OCI-LY7 (cell line): ENCODE measurements around the gene UGCG. TPM values are rescaled to one million over a fixed set of nuclear protein-coding genes. Genes with fewer than 3 reads are reported as not detected.

Experiments used
- BruUV-seq: library from RNA; stranded (reverse); fragments of 400-500 nt; replicated peaks from 2 replicates; lab custom pipeline; 2021; lab: Mats Ljungman, UMichigan
- CTCF ChIA-PET: fragments of 300-600 bp; sonication (Branson Sonifier 250); formaldehyde crosslinking; loops from one replicate; lab custom pipeline; 2022; ENCODE audit warnings: antibody characterized with exemption; ENCODE audit not compliant: unreplicated experiment; lab: Charles Lee
- POLR2A ChIA-PET: fragments of 300-600 bp; sonication (Branson Sonifier 250); formaldehyde crosslinking; loops from one replicate; lab custom pipeline; 2022; ENCODE audit warnings: antibody characterized with exemption; lab: Charles Lee
- DNase-seq: peaks from one replicate; pipeline ENCODE4 v3.0.0-alpha.2; 2015; ENCODE audit warnings: low spot score
- H2AFZ ChIP-seq: fragments of 200-600 bp; sonication (generic), shearing (Covaris generic); 2 replicates; pipeline ENCODE4 v1.6.1; 2014; ENCODE audit warnings: mild to moderate bottlenecking, antibody characterized with exemption, low read length, moderate library complexity
- H3K27ac ChIP-seq: fragments of 200-600 bp; sonication (generic); 2 replicates; pipeline ENCODE4 v1.5.1; 2014; ENCODE audit warnings: mixed run types, low read depth, mild to moderate bottlenecking, moderate library complexity, low read length, inconsistent platforms; ENCODE audit not compliant: poor library complexity, severe bottlenecking
- H3K36me3 ChIP-seq: fragments of 200-600 bp; sonication (generic); 2 replicates; pipeline ENCODE4 v1.6.1; 2014; ENCODE audit warnings: mild to moderate bottlenecking, antibody characterized with exemption, low read length, moderate library complexity, mixed read lengths; ENCODE audit not compliant: insufficient read depth
- H3K4me1 ChIP-seq: fragments of 200-600 bp; sonication (generic); 2 replicates; pipeline ENCODE4 v1.5.1; 2014; ENCODE audit warnings: mild to moderate bottlenecking, low read length; ENCODE audit not compliant: insufficient read depth, poor library complexity, severe bottlenecking
- H3K4me2 ChIP-seq: fragments of 200-600 bp; sonication (generic); 2 replicates; pipeline ENCODE4 v1.6.1; 2014; ENCODE audit warnings: mild to moderate bottlenecking, low read length
- H3K4me3 ChIP-seq: fragments of 200-600 bp; sonication (generic); 2 replicates; pipeline ENCODE4 v1.5.1; 2014; ENCODE audit warnings: mild to moderate bottlenecking, low read depth, low read length; ENCODE audit not compliant: poor library complexity, severe bottlenecking
- H3K79me2 ChIP-seq: fragments of 200-600 bp; sonication (generic); 2 replicates; pipeline ENCODE4 v1.6.1; 2016; ENCODE audit warnings: low read depth, mild to moderate bottlenecking, low read length, moderate library complexity, mixed read lengths; ENCODE audit not compliant: insufficient read depth
- H3K9me2 ChIP-seq: fragments of 200-600 bp; sonication (generic); 2 replicates; pipeline ENCODE4 v1.6.1; 2016; ENCODE audit warnings: mild to moderate bottlenecking, low read length, mixed read lengths; ENCODE audit not compliant: insufficient read depth
- H3K9me3 ChIP-seq: fragments of 200-600 bp; sonication (generic); 2 replicates; pipeline ENCODE4 v1.6.1; 2014; ENCODE audit warnings: mild to moderate bottlenecking, mixed run types, low read length, mixed read lengths
- H4K20me1 ChIP-seq: fragments of 200-600 bp; sonication (generic); 2 replicates; pipeline ENCODE4 v1.6.1; 2014; ENCODE audit warnings: mild to moderate bottlenecking, antibody characterized with exemption, low read length, moderate library complexity, mixed read lengths; ENCODE audit not compliant: insufficient read depth
- EZH2phosphoT487 ChIP-seq: fragments of 200-600 bp; sonication (generic); IDR thresholded peaks from 2 replicates; pipeline ENCODE4 v1.6.1; 2018; ENCODE audit warnings: low read depth, borderline replicate concordance, mild to moderate bottlenecking, mixed run types, antibody characterized with exemption, low read length, moderate library complexity, mixed read lengths
- intact Hi-C: fragments of 100-400 bp; cut with micrococcal nuclease; formaldehyde crosslinking; loops from one replicate; pipeline ENCODE4 v1.10.0; 2022; ENCODE audit not compliant: unreplicated experiment
- total RNA-seq, 2 experiments: library from RNA; depleted of rRNA in 1 of 2; stranded (reverse); fragments of >200 nt in 1 of 2; shearing (Covaris generic) in 1 of 2; gene quantifications; 2 replicates each; pipeline ENCODE4 v1.2.3, GENCODE V29; 2014 to 2022
- TF ChIP-seq, protein P1 (sequence below): fragments of 200-600 bp; sonication (generic); conservative IDR thresholded peaks from 2 replicates; pipeline ENCODE4 v1.5.1; 2014; ENCODE audit warnings: mild to moderate bottlenecking, antibody characterized with exemption, low read length, moderate library complexity, mixed read lengths

The UGCG gene
- total RNA-seq, 2 experiments from 2014 or later, result 12.9 to 14.7 TPM

DNA sequence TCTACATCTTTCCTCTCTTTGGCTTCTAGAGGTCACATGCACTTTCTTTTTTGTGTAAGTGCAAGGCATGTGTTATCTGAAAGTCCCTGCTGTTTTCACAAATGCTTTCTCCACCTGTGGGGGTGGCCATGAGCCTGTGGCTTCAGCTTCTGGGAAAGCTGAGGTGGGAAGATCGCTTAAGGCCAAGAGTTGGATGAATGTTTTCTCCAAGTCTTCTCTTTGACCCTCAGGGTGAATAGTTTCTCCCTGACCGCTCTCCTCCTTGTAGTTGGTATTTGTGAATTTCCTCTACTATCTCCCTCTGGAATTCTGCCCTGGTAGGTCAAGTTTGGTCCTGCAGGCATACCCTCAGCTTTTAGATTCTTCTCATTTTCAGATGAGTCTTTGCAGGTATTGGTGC is 74.2 kb downstream of the UGCG start:
- no peaks in the 10 kb centered on the region for H3K36me3 ChIP-seq
- no peak overlapping the region for H3K4me2 ChIP-seq
- no peaks in the 10 kb centered on the region for H3K4me1 ChIP-seq
- H4K20me1 ChIP-seq, result no peaks in the 10 kb centered on the region
- POLR2A ChIA-PET, result interaction anchor here (0.6 to 1.0 kb wide), 3 partner anchors 13 to 215 kb away, joined by 3 to 4 read pairs (median 3); no protein-coding TSS in a partner anchor
- no peaks in the 10 kb centered on the region for H3K9me2 ChIP-seq
- DNase-seq, result no peak
- no peak overlapping the region for H3K4me3 ChIP-seq
- TF ChIP-seq, protein P1, sequence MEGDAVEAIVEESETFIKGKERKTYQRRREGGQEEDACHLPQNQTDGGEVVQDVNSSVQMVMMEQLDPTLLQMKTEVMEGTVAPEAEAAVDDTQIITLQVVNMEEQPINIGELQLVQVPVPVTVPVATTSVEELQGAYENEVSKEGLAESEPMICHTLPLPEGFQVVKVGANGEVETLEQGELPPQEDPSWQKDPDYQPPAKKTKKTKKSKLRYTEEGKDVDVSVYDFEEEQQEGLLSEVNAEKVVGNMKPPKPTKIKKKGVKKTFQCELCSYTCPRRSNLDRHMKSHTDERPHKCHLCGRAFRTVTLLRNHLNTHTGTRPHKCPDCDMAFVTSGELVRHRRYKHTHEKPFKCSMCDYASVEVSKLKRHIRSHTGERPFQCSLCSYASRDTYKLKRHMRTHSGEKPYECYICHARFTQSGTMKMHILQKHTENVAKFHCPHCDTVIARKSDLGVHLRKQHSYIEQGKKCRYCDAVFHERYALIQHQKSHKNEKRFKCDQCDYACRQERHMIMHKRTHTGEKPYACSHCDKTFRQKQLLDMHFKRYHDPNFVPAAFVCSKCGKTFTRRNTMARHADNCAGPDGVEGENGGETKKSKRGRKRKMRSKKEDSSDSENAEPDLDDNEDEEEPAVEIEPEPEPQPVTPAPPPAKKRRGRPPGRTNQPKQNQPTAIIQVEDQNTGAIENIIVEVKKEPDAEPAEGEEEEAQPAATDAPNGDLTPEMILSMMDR, result no peak
- no peak for TF ChIP-seq EZH2phosphoT487
- intact Hi-C loops, result no loop called here
- no peaks in the 10 kb centered on the region for H3K9me3 ChIP-seq
- H3K27ac ChIP-seq, result no peak overlapping the region
- CTCF ChIA-PET, result no interaction called here
- H3K79me2 ChIP-seq, result no peaks in the 10 kb centered on the region
- no peak overlapping the region for H2AFZ ChIP-seq
- no TSS peak for BruUV-seq

DNA sequence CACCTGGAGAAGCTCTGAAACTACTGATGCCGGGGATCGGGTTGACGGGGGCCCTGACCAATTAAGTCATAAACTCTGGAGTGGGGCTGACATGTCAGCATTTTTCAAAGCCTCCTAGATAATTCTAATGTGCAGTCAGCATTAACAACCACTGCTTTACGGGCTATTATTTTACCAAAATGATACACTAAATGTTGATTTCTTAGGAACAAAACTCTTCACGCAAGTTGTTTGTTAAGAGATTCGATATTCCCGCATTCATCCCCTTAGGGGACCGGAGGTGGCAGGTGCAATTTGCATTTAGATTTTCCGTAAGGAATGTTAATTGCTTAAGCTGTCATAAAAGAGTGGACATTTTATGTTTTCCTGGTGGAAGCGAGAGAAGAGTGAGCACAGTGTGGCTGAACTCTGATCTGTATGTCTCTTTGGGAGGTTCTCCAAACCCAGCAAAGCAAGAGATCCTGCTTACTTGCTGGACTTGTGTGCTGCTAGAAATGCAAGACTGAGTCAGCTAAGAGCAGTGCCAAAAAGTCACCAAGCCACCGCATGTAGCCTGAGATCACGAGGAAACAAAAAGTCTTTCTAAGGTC is 77.6 kb downstream of the UGCG start:
- no peak overlapping the region for H3K4me3 ChIP-seq
- no TSS peak for BruUV-seq
- H3K27ac ChIP-seq, result no peak overlapping the region
- intact Hi-C loops, result loop anchor here (2.0 kb wide), 2 partner anchors 101 to 145 kb away; no protein-coding TSS in a partner anchor
- H2AFZ ChIP-seq, result no peak overlapping the region
- no peaks in the 10 kb centered on the region for H3K9me2 ChIP-seq
- TF ChIP-seq, protein P1, result no peak
- TF ChIP-seq EZH2phosphoT487, result no peak
- no peaks in the 10 kb centered on the region for H3K9me3 ChIP-seq
- H3K79me2 ChIP-seq, result no peaks in the 10 kb centered on the region
- CTCF ChIA-PET, result interaction anchor here (0.5 kb wide), 1 partner anchor 822 kb away, joined by 3 read pairs; no protein-coding TSS in a partner anchor
- no peaks in the 10 kb centered on the region for H3K36me3 ChIP-seq
- H3K4me2 ChIP-seq, result no peak overlapping the region
- H4K20me1 ChIP-seq, result no peaks in the 10 kb centered on the region
- POLR2A ChIA-PET, result no interaction called here
- no peaks in the 10 kb centered on the region for H3K4me1 ChIP-seq
- DNase-seq, result no peak

DNA sequence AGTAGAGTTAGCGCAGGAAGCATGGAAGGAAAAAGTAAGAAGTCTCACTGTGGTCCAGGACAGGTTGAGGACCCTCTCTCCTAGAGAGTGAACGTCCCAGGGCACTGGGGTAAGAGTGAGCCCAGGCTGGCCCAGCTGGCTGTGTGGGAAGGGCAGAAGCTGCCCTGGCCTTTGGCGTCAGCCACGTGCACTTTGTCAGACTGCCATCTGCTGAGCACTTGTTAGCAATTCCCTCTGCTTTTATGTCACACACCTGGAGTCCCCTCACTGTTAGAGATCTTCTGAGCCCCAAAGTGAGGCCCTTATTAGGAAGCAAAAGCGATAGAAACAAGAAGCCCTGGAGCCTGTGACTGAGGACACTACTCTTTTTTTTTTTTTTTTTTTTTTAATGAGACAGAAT is 79.1 kb downstream of the UGCG start:
- ChIA-PET POLR2A (interaction anchor here (0.7 kb wide), 1 partner anchor 427 kb away, joined by 4 read pairs; no protein-coding TSS in a partner anchor), CTCF (no interaction called here)
- Histone ChIP-seq H3K79me2 (no peaks in the 10 kb centered on the region), H3K36me3 (no peaks in the 10 kb centered on the region), H3K9me3 (no peaks in the 10 kb centered on the region), H2AFZ (no peak overlapping the region), H3K27ac (no peak overlapping the region), H3K4me1 (no peaks in the 10 kb centered on the region), H4K20me1 (no peaks in the 10 kb centered on the region), H3K4me3 (no peak overlapping the region), H3K4me2 (no peak overlapping the region), H3K9me2 (no peaks in the 10 kb centered on the region)
- intact Hi-C loops, result loop anchor here (1.0 to 2.0 kb wide), 3 partner anchors 99 to 215 kb away; no protein-coding TSS in a partner anchor
- peak; percentile 51 for DNase-seq
- BruUV-seq, result no TSS peak
- no peak for TF ChIP-seq EZH2phosphoT487
- TF ChIP-seq, protein P1, result peak; percentile 68
